GM10248 (cell line): ENCODE measurements around the gene MRM1.
A peak's percentile ranks its signal among the peaks of the same experiment; 100 is the strongest.
"Not testable (repeated sequence)": the region's sequence is repeated elsewhere in the genome, so short reads cannot be mapped to it uniquely, and the experiment has no call there.

Experiments used
- CTCF ChIA-PET: fragments of 300-600 bp; sonication (Branson Sonifier 250); formaldehyde crosslinking; extraction: SDS; loops from one replicate; lab custom pipeline; 2021; ENCODE audit warnings: antibody characterized with exemption; lab: Yijun Ruan, JAX
- POLR2A ChIA-PET: fragments of 350-650 bp; sonication (Branson Sonifier 250); formaldehyde crosslinking; extraction: SDS; loops from one replicate; lab custom pipeline; 2020; ENCODE audit warnings: antibody characterized with exemption; lab: Yijun Ruan, JAX
- DNase-seq: peaks from one replicate; pipeline ENCODE4 v3.0.0; 2012; ENCODE audit errors: extremely low spot score
- TF ChIP-seq, protein P1 (sequence below): IDR thresholded peaks from 2 replicates; pipeline ENCODE4 v1.5.1; 2012; ENCODE audit warnings: mild to moderate bottlenecking, low read depth; ENCODE audit errors: extremely low read depth, missing control alignments, control extremely low read depth

The MRM1 gene

DNA sequence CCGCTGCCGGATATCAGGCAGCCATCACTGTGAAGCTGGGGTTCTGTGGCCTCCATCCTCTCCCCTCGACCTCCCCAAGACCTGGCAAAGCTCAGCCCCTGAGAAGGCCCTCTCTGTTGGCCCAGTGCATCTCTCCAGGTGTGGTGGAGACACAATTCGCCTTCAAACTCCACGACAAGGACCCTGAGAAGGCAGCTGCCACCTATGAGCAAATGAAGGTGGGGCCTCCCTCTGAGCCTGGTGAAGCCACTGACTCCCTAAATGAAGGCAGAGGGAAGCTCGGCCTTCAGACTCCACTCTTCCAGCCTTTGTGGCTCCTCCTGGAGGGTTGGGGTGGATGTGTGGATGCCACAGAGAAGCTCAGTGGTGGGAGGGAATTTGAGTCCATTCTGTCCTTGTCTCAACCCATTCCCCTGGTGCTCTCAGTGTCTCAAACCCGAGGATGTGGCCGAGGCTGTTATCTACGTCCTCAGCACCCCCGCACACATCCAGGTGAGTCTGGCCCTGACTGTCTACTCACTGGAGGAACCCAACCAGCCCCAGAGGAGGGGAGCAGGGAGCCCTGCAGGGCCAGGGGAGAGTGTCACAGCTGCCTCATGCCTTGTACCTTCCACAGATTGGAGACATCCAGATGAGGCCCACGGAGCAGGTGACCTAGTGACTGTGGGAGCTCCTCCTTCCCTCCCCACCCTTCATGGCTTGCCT lies 1.7 kb upstream of the MRM1 start:
- no peak for DNase-seq
- TF ChIP-seq, protein P1, sequence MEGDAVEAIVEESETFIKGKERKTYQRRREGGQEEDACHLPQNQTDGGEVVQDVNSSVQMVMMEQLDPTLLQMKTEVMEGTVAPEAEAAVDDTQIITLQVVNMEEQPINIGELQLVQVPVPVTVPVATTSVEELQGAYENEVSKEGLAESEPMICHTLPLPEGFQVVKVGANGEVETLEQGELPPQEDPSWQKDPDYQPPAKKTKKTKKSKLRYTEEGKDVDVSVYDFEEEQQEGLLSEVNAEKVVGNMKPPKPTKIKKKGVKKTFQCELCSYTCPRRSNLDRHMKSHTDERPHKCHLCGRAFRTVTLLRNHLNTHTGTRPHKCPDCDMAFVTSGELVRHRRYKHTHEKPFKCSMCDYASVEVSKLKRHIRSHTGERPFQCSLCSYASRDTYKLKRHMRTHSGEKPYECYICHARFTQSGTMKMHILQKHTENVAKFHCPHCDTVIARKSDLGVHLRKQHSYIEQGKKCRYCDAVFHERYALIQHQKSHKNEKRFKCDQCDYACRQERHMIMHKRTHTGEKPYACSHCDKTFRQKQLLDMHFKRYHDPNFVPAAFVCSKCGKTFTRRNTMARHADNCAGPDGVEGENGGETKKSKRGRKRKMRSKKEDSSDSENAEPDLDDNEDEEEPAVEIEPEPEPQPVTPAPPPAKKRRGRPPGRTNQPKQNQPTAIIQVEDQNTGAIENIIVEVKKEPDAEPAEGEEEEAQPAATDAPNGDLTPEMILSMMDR = no peak
- CTCF ChIA-PET = interaction anchor here (1.0 to 6.3 kb wide), 6 partner anchors 8 to 773 kb away, joined by 3 to 48 read pairs (median 16); no protein-coding TSS in a partner anchor
- POLR2A ChIA-PET = no interaction called here

DNA sequence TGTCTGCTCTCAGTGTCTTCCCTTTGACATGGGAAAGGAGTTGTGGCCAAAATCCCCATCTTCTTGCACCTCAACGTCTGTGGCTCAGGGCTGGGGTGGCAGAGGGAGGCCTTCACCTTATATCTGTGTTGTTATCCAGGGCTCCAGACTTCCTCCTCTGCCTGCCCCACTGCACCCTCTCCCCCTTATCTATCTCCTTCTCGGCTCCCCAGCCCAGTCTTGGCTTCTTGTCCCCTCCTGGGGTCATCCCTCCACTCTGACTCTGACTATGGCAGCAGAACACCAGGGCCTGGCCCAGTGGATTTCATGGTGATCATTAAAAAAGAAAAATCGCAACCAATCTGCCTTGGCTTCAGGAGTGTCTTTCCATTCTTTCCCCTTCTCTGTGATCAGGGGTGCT lies 918 bp upstream of the MRM1 start:
- TF ChIP-seq, protein P1 = no peak
- POLR2A ChIA-PET = no interaction called here
- no peak for DNase-seq
- CTCF ChIA-PET = interaction anchor here (1.4 to 6.3 kb wide), 9 partner anchors 8 to 772 kb away, joined by 3 to 48 read pairs (median 28); partner anchors contain the start of gene DHRS11

DNA sequence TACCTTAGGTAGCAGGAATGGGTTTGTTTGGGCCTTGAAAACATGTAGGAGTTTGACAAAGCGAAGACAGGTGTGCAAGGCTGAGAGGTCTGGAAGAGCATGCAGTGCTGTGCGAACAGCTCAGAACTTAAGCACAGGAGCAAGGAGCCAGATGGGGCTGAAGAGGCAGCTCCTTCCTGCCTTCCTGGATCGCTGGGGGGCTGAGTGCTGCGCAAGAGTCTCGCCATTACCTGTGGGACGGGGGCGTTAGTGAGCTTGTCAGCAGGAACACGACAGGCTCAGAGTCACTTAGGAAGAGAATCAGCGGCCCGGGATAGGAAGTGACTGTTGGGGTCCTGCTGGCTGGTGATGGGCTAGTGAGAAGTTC lies 464 bp upstream of the MRM1 start:
- TF ChIP-seq, protein P1 = no peak
- POLR2A ChIA-PET = interaction anchor here (0.7 kb wide), 1 partner anchor 8 kb away, joined by 3 read pairs; no protein-coding TSS in a partner anchor

DNA sequence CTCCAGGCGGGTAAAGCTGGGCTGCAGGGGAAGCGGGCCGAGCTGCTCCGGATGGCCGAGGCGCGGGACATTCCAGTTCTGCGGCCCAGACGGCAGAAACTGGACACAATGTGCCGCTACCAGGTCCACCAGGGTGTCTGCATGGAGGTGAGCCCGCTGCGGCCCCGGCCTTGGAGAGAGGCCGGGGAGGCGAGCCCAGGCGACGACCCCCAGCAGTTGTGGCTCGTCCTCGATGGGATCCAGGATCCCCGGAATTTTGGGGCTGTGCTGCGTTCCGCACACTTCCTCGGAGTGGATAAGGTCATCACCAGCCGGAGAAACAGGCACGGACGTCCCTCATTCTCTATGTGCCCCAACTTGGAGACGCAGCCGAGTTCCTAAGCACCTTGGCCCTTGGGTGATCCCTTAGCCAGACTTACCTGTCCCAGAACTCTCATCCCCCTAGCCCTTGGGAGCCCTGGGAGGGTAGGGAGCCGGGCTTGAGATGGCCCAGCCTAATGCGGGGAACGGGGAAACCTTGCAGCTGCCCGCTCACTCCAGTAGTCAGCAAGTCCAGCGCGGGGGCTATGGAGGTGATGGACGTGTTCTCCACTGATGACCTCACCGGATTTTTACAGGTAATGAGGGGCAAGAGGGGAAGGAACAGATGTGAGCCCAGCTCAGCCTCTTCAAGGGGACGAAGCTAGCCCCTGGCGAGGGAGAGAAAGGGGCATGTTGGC lies 806 bp downstream of the MRM1 start:
- POLR2A ChIA-PET = interaction anchor here (0.8 kb wide), 1 partner anchor 444 kb away, joined by 3 read pairs; no protein-coding TSS in a partner anchor
- TF ChIP-seq, protein P1 = no peak
- no peak for DNase-seq
- CTCF ChIA-PET = interaction anchor here (0.9 to 6.3 kb wide), 40 partner anchors 9 to 1214 kb away, joined by 3 to 59 read pairs (median 4); partner anchors contain the start of genes AATF and DHRS11

More for the DNA sequence above, 464 bp upstream of the MRM1 start:
- no peak for DNase-seq
- CTCF ChIA-PET = interaction anchor here (1.0 to 6.3 kb wide), 14 partner anchors 9 to 1215 kb away, joined by 3 to 59 read pairs (median 18); partner anchors contain the start of gene DHRS11

DNA sequence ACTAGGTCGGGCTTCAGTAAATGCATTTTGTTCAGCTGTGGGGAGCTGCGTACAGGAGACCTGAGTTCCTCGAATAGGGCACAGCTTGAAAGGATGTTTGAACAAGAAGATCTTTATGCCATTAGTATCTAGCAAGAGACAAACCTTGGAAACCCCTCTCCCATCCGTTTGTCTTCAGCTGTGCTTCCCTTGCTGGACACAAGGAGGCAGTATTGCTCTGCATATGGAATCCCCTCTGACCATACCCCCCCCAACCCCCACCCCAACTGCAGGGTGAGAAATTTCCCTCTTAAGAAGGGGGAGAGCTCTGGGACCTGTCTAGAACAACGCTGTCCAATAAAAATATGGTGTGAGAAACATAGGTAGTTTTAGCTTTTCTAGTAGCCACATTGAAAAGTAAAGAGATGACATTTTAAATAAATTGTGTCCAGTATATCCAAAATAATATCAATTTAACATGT lies 1.6 kb downstream of the MRM1 start:
- DNase-seq = peak; percentile 74
- TF ChIP-seq, protein P1 = peak; percentile 78
- POLR2A ChIA-PET = interaction anchor here (0.8 kb wide), 1 partner anchor 444 kb away, joined by 3 read pairs; no protein-coding TSS in a partner anchor
- CTCF ChIA-PET = interaction anchor here (0.7 to 6.3 kb wide), 45 partner anchors 8 to 835 kb away, joined by 3 to 59 read pairs (median 4); partner anchors contain the start of genes AATF and DHRS11

DNA sequence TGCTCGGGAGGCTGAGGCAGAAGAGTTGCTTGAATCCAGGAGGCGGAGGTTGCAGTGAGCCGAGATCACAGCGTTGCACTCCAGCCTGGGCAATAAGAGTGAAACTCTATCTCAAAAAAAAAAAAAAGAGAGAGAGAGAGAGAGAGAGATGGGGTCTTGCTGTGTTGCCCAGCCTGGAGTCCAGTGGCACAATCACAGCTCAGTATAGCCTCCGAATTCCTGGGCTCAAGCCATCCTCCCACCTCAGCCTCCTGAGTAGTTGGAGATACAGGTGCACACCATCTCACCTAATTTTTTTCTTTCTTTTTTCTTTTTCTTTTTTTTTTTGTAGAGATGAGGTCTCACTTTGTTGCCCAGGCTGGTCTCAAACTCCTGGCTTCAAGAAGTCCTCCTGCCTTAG lies 3.6 kb downstream of the MRM1 start:
- POLR2A ChIA-PET, DNase-seq: not testable (repeated sequence)
- CTCF ChIA-PET = interaction anchor here (2.1 to 6.3 kb wide), 3 partner anchors 11 to 768 kb away, joined by 7 to 59 read pairs (median 48); no protein-coding TSS in a partner anchor
